OCI-LY1 (cell line): ENCODE results near the gene RHOD.

ENCODE experiments used
- H2AFZ ChIP-seq: fragments of 200-600 bp; sonication (generic), shearing (Covaris generic); 2 replicates; pipeline ENCODE4 v1.6.0; 2014; ENCODE audit warnings: antibody characterized with exemption, mild to moderate bottlenecking, low read length
- H3F3A ChIP-seq: fragments of 200-600 bp; sonication (generic), shearing (Covaris generic); 2 replicates; pipeline ENCODE4 v1.6.0; 2014; ENCODE audit warnings: mild to moderate bottlenecking, antibody characterized with exemption, low read length, moderate library complexity; ENCODE audit not compliant: insufficient read depth
- H3K27ac ChIP-seq: fragments of 200-600 bp; sonication (generic); 2 replicates; pipeline ENCODE4 v1.5.1; 2014; ENCODE audit warnings: low read length, mixed run types, mild to moderate bottlenecking, low read depth; ENCODE audit not compliant: poor library complexity, severe bottlenecking
- H3K27me3 ChIP-seq: fragments of 200-600 bp; sonication (generic); 2 replicates; pipeline ENCODE4 v1.6.0; 2014; ENCODE audit warnings: antibody characterized with exemption, mild to moderate bottlenecking, low read length, moderate library complexity; ENCODE audit not compliant: insufficient read depth
- H3K36me3 ChIP-seq: fragments of 200-600 bp; sonication (generic); 2 replicates; pipeline ENCODE4 v1.6.1; 2014; ENCODE audit warnings: mild to moderate bottlenecking, antibody characterized with exemption, low read length, moderate library complexity, mixed read lengths; ENCODE audit not compliant: insufficient read depth
- H3K4me1 ChIP-seq: fragments of 200-600 bp; sonication (generic); 2 replicates; pipeline ENCODE4 v1.5.1; 2014; ENCODE audit warnings: mild to moderate bottlenecking, low read length, moderate library complexity; ENCODE audit not compliant: insufficient read depth, severe bottlenecking
- H3K4me2 ChIP-seq: fragments of 200-600 bp; sonication (generic), shearing (Covaris generic); 2 replicates; pipeline ENCODE4 v1.6.1; 2014; ENCODE audit warnings: low read length
- H3K4me3 ChIP-seq: fragments of 200-600 bp; sonication (generic); 2 replicates; pipeline ENCODE4 v1.5.1; 2014; ENCODE audit warnings: low read length, low read depth, mild to moderate bottlenecking, mixed read lengths; ENCODE audit not compliant: poor library complexity, severe bottlenecking
- H3K79me2 ChIP-seq: fragments of 200-600 bp; shearing (Covaris generic); 2 replicates; pipeline ENCODE4 v1.6.1; 2016; ENCODE audit warnings: mixed run types, low read length, mixed read lengths; ENCODE audit not compliant: insufficient read depth
- H3K9ac ChIP-seq: fragments of 200-600 bp; sonication (generic), shearing (Covaris generic); 2 replicates; pipeline ENCODE4 v1.6.1; 2014; ENCODE audit warnings: mild to moderate bottlenecking, low read length, mixed read lengths
- H3K9me2 ChIP-seq: fragments of 200-600 bp; sonication (generic), shearing (Covaris generic); 2 replicates; pipeline ENCODE4 v1.6.1; 2014; ENCODE audit warnings: low read depth, mild to moderate bottlenecking, low read length, mixed read lengths
- H3K9me3 ChIP-seq: fragments of 200-600 bp; shearing (Covaris generic); 2 replicates; pipeline ENCODE4 v1.6.1; 2014; ENCODE audit warnings: low read length, mixed read lengths
- H4K20me1 ChIP-seq: fragments of 200-600 bp; sonication (generic), shearing (Covaris generic); 2 replicates; pipeline ENCODE4 v1.6.0; 2016; ENCODE audit warnings: mild to moderate bottlenecking, low read length; ENCODE audit not compliant: insufficient read depth
- CTCF ChIP-seq: fragments of 200-600 bp; sonication (generic), shearing (Covaris generic); IDR thresholded peaks from 2 replicates; pipeline ENCODE4 v1.5.1; 2017; ENCODE audit warnings: mild to moderate bottlenecking, antibody characterized with exemption, low read length, moderate library complexity, mixed read lengths
- EZH2 ChIP-seq: fragments of 200-600 bp; sonication (generic), shearing (Covaris generic); IDR thresholded peaks from 2 replicates; pipeline ENCODE4 v1.8.0; 2017; ENCODE audit warnings: borderline replicate concordance, mixed run types, mild to moderate bottlenecking, antibody characterized with exemption, low read length, moderate library complexity, mixed read lengths

The RHOD gene

GRCh38 chr11:67023957-67024353, 32.7 kb upstream of the RHOD start:
- Histone ChIP-seq H3K9me2 (no peaks in the 10 kb centered on the region), H3K27ac (no peak overlapping the region), H3F3A (no peaks in the 10 kb centered on the region), H3K9ac (no peak overlapping the region), H2AFZ (no peak overlapping the region), H3K27me3 (no peaks in the 10 kb centered on the region; the same call in 1 of the 2 replicates), H4K20me1 (no peaks in the 10 kb centered on the region), H3K4me3 (no peak overlapping the region), H3K4me1 (peaks cover 17% of the 10 kb centered on the region), H3K4me2 (no peak overlapping the region), H3K9me3 (no peaks in the 10 kb centered on the region), H3K36me3 (no peaks in the 10 kb centered on the region; the same call in 1 of the 2 replicates), H3K79me2 (no peaks in the 10 kb centered on the region)
- TF ChIP-seq EZH2 = no peak
- no peak for TF ChIP-seq CTCF

DNA sequence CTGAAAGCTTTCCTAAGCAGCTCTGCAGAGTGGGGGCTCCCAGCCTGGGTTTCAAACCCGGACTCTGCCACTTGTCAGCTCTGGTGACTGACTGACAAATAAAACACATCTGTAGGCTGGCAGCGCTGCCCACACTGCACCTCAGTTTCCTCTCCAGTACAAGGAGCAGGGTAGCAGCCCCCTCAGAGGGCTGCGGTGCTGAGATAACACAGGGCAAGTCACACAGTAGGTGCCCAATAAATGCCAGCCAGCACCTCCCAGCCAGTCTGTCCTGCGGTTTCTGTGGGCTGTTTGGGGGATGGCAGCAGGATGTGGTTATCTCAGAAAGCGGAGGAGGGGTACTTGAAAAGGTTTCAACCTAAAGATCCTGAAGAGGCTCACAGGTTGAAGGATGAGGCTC, 32.2 kb upstream of the RHOD start:
- no peaks in the 10 kb centered on the region; the same call in 1 of the 2 replicates for H3K27me3 ChIP-seq
- H3K4me1 ChIP-seq = peaks cover 18% of the 10 kb centered on the region
- no peaks in the 10 kb centered on the region for H3K9me2 ChIP-seq
- H3K27ac ChIP-seq = no peak overlapping the region
- no peak overlapping the region for H3K4me2 ChIP-seq
- H3K9ac ChIP-seq = no peak overlapping the region
- TF ChIP-seq EZH2 (no peak), CTCF (no peak)
- no peak overlapping the region for H2AFZ ChIP-seq
- H4K20me1 ChIP-seq = no peaks in the 10 kb centered on the region
- no peaks in the 10 kb centered on the region for H3K9me3 ChIP-seq
- H3K79me2 ChIP-seq = no peaks in the 10 kb centered on the region
- no peaks in the 10 kb centered on the region for H3K36me3 ChIP-seq
- no peak overlapping the region for H3K4me3 ChIP-seq
- no peaks in the 10 kb centered on the region for H3F3A ChIP-seq

DNA sequence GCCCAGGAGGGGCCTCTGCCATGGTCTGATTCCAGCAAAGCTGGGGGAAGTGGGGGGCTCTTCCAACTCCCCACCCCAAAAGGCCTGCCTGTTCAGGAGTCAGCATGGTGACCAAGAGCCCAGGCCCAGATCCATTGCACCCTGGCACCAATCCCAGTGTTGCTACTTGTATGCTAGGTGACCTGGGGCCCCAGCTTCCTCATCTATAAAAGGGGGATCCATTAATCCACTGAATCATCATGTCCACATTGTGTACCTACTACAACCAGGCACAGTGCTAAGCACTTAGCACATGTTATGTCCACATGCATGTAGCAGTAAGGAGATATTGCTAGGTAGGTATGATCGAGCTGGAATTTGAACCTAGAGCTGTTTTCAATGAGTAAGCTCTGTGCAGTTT, 31.7 kb upstream of the RHOD start:
- H4K20me1 ChIP-seq = no peaks in the 10 kb centered on the region
- H3K9me3 ChIP-seq = no peaks in the 10 kb centered on the region
- no peak overlapping the region for H2AFZ ChIP-seq
- no peak overlapping the region for H3K9ac ChIP-seq
- H3K4me2 ChIP-seq = no peak overlapping the region
- no peaks in the 10 kb centered on the region; the same call in 1 of the 2 replicates for H3K27me3 ChIP-seq
- H3K36me3 ChIP-seq = no peaks in the 10 kb centered on the region
- no peaks in the 10 kb centered on the region for H3K79me2 ChIP-seq
- H3K9me2 ChIP-seq = no peaks in the 10 kb centered on the region
- no peaks in the 10 kb centered on the region for H3F3A ChIP-seq
- H3K4me1 ChIP-seq = peaks cover 18% of the 10 kb centered on the region
- no peak for TF ChIP-seq CTCF
- no peak for TF ChIP-seq EZH2
- H3K4me3 ChIP-seq = no peak overlapping the region
- no peak overlapping the region for H3K27ac ChIP-seq
